GM18526 (cell line): ENCODE measurements around the gene CRB2.

ENCODE experiments used
- POLR2A ChIP-seq: IDR thresholded peaks from 3 replicates; pipeline ENCODE4 v1.6.1; 2011; ENCODE audit not compliant: insufficient read length; ENCODE audit errors: extremely low read depth

Gene CRB2

GRCh38 chr9:123364241-123364824 lies 8.3 kb downstream of the CRB2 start:
- TF ChIP-seq POLR2A: no peak

DNA sequence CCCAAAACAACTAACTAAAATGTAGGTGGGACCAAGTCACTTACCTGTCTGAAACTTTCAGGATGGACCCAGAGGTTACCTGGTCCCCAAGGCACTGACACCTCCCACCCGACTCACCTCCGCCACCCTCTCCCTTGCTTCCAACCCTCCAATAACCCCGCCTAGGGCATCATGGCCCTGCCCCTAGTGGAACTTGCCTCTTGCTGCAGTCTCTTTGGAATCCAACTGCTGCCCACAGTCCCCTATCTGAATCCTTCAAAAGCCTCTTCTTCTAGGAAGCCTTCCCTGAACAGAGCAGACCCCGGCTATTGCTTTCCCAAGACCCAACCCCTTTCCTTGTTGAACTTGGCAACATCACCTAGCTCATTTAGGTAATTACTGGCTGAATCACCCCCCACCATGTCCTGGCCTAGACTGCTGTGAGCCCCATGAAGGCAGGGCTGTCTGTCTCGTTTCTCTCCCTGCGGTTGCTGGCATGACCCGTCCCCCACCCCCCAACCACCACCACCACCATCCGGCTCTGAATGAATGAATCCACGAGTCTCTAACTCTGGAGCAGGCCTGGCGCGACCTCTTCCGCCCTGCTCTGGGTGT lies 9.4 kb downstream of the CRB2 start:
- no peak for TF ChIP-seq POLR2A

- no peak for TF ChIP-seq POLR2A
Measured at GRCh38 chr9:123365881-123366528, 10.0 kb downstream of the CRB2 start.

- no peak for TF ChIP-seq POLR2A
Measured at GRCh38 chr9:123368023-123368422, 12.0 kb downstream of the CRB2 start.

DNA sequence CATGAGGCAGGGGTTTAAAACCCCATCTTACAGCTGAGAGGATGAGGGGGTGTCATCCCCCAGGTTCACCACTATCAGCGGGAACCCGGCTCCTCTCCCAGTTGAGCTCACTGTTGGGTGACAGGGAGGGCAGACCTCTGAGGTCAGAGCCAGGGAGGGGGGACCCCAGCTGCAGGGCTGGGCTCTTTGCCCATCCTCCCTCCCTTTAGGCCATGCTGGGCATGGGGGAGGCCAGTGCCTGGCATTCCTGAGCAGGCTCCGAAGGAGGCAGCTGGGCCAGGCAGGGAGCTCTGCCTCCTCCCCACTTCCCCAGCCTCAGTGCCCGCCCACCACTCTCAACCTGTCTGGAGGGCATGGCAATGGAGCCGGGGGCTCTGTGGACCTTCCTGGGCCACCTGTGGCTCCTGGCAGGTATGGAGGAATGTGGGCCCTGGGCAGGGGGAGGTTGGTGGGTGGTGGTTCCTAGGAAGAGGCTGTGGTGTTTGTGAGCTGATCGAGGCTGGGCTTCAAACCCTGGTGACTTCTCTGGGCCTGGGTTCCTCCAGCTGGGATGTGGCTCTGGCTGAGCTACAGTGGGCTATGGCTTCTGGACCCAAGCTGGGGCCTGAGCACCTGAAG lies 12.6 kb downstream of the CRB2 start:
- TF ChIP-seq POLR2A: no peak

GRCh38 chr9:123369296-123369695 lies 13.3 kb downstream of the CRB2 start:
- TF ChIP-seq POLR2A: no peak

- TF ChIP-seq POLR2A: no peak
Measured at GRCh38 chr9:123370108-123370507, 14.1 kb downstream of the CRB2 start.

- no peak for TF ChIP-seq POLR2A
Measured at GRCh38 chr9:123370526-123371227, 14.7 kb downstream of the CRB2 start.

DNA sequence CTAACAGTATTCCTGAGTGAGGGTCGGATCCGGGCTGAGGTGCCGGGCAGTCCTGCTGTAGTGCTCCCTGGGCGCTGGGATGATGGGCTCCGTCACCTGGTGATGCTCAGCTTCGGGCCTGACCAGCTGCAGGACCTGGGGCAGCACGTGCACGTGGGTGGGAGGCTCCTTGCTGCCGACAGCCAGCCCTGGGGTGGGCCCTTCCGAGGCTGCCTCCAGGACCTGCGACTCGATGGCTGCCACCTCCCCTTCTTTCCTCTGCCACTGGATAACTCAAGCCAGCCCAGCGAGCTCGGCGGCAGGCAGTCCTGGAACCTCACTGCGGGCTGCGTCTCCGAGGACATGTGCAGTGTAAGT lies 15.2 kb downstream of the CRB2 start:
- TF ChIP-seq POLR2A: no peak

DNA sequence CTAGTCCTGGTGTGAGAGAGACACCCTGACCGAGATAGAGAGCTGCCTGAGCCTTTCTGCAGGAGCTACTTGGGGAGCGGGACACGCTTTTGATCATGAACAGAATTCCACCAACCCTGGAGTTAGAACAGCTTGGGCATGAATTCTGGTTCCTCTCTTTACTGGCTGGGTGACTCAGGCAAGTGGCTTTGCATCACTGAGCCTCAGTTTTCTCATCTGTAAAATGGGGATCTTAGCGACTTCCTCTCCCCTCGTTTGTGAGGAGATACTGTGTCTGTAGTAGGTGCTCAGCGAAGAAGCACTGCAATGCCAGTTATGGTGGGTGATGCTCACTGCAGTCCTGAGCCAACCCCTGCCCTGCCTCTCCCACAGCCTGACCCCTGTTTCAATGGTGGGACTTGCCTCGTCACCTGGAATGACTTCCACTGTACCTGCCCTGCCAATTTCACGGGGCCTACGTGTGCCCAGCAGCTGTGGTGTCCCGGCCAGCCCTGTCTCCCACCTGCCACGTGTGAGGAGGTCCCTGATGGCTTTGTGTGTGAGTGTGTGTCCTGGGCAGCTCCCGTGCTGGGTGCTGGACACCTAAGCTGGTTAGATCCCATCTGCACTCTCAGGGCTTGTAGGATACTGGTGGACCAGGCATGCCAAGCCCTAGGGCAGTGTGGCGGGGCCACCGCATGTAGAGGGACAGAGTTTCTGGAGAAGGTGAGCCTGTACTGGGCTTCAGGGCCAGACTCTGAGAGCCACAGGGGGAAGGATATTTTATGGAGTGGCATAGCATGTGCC lies 16.0 kb downstream of the CRB2 start:
- no peak for TF ChIP-seq POLR2A

- no peak for TF ChIP-seq POLR2A
Measured at GRCh38 chr9:123372766-123373446, 16.9 kb downstream of the CRB2 start.

- TF ChIP-seq POLR2A: no peak
Measured at GRCh38 chr9:123373447-123373923, 17.5 kb downstream of the CRB2 start.

DNA sequence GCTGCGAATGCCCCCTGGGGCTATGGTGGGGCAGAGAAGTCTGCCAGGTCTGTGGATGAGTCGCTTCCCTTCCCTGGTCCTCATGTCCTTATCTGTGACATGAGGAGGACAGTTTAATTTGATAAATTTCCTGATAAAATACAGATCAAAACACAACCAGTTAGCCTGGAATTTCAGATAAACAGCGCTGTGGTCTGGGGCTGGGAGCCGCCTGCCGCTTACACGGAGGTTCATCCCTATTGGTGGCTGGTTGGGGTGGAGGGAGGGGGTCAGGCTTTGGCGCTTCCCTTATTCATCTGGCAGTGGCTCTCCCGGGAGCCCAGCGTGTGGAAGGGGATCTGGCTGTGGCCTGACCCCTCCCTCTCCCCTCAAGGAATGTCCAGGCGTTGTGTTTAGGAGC lies 17.9 kb downstream of the CRB2 start:
- TF ChIP-seq POLR2A: no peak

DNA sequence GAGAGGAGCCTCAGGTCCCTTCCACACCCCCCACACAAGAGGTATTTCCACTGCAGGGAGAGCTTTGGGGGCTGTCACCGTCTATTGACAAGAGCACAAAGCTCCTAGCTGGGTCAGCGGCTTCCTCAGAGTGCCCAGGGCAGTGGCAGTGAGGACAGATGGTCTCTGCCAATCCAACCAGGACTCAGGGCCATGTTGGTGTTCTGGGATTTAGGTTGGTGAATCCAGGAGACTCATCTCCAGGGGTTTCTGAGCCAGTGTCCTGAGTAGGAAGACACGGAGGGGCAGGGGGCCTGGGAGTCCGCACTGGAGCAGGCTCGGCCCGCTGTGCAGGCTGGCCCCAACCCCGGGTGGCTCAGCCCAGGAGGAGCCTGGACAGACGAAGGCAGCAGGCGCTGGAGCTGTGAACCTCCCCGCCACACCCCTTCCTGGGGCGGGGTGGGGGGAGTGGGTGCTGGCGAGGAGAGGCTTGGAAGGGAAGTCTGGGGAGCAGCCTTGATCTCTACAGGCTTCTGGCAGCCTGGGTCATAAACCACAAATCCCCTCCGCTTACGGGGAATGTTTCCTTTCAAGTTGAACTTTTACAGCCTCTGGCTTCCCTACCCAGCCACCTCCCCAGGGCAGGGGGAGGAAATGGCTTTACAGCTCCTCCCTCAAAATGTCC lies 19.6 kb downstream of the CRB2 start:
- TF ChIP-seq POLR2A: no peak
